SH-SY5Y (cell line): ENCODE data around the gene AKT3.
A peak's percentile ranks its signal among the peaks of the same experiment; 100 is the strongest.

Source experiments
- GATA2 ChIP-seq: IDR thresholded peaks from 2 replicates; pipeline ENCODE4 v1.6.1; 2011; ENCODE audit warnings: mild to moderate bottlenecking, low read depth, low read length
- GATA3 ChIP-seq: IDR thresholded peaks from 2 replicates; pipeline ENCODE4 v1.6.1; 2011; ENCODE audit warnings: low read depth, mild to moderate bottlenecking, low read length, moderate library complexity

GRCh38 chr1:243605604-243606003, 244.4 kb downstream of the AKT3 start:
- TF ChIP-seq GATA2 (peak; percentile 56), GATA3 (no peak)
